Choroid plexus epithelial cell (primary cell): ENCODE measurements around the gene CREG1.

ENCODE experiments used
- DNase-seq: peaks from one replicate; pipeline ENCODE4 v3.0.0-alpha.2; 2010; ENCODE audit warnings: low read depth
- H3K4me3 ChIP-seq: 2 replicates; pipeline ENCODE4 v1.5.1; 2011; ENCODE audit warnings: low read depth, mild to moderate bottlenecking, control low read depth, low read length, moderate library complexity
- CTCF ChIP-seq: conservative IDR thresholded peaks from 2 replicates; pipeline ENCODE4 v1.5.1; 2011; ENCODE audit warnings: low read depth, mild to moderate bottlenecking, control low read depth, inconsistent platforms, low read length, moderate library complexity

Gene CREG1

GRCh38 chr1:167507719-167508118 is 45.8 kb downstream of the CREG1 start:
- TF ChIP-seq CTCF = no peak
- no peak for DNase-seq
- no peak overlapping the region for H3K4me3 ChIP-seq

DNA sequence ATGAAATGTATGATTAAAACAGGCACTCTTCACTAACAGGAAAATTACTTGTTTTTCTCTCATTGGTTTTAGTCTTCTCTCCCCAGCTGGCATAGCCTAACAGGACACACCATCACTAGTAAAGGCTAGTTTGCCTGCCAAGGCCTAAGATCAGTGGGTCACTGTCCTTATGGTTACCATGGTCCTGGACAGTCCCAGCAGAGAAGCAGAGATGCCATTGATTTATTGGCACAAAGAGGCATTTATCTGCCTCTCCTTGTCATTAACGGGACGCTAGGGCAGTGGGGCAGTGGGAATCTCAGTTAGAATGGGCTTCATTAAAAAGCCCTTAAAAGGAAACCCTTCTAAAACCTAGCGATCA is 49.1 kb downstream of the CREG1 start:
- no peak overlapping the region for H3K4me3 ChIP-seq
- TF ChIP-seq CTCF = no peak
- DNase-seq = no peak

DNA sequence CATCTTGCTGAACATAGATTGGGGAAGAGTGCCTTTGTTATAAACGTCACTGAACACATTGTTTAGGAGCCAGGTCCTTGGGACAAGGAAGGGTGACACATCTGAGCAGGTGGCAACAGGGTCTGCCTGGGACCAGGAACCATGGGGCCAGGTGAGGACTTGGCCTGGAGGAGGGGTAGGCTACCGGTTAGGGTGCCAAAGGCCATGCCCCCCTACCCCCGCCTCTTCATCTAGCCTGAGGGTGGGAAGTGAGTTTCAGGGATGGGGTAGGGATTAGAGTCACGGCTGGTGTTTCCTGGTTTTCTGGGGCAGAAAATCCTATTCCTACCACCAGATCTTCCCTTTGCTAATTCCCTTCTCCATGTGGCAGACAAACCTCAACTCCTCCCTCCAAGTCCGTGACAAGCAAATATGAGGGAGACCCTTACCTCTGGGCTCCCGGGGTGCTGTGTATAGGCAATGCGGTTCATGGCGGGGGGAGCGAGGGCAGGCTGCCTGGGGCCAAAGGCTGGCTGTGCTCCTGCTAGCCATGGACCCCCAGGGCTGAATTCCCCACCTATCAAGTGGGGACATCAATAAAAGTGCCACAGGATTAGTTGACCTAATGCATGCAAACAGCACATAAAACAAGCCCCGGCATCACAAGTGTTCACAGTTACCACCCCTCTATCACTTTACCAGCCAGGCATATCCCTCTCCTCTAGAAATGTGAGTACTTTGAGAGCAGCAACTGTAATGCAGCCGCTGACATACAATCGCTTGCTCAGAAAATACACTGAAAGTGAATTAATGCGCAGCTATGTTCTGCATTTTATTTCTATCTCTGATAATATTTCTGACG is 49.7 kb downstream of the CREG1 start:
- H3K4me3 ChIP-seq = no peak overlapping the region
- TF ChIP-seq CTCF = no peak
- no peak for DNase-seq

GRCh38 chr1:167502719-167503462 is 50.7 kb downstream of the CREG1 start:
- H3K4me3 ChIP-seq = no peak overlapping the region
- no peak for TF ChIP-seq CTCF
- no peak for DNase-seq

- DNase-seq = no peak
- no peak for TF ChIP-seq CTCF
- H3K4me3 ChIP-seq = no peak overlapping the region
Observed at GRCh38 chr1:167502192-167502551, 51.4 kb downstream of the CREG1 start.

DNA sequence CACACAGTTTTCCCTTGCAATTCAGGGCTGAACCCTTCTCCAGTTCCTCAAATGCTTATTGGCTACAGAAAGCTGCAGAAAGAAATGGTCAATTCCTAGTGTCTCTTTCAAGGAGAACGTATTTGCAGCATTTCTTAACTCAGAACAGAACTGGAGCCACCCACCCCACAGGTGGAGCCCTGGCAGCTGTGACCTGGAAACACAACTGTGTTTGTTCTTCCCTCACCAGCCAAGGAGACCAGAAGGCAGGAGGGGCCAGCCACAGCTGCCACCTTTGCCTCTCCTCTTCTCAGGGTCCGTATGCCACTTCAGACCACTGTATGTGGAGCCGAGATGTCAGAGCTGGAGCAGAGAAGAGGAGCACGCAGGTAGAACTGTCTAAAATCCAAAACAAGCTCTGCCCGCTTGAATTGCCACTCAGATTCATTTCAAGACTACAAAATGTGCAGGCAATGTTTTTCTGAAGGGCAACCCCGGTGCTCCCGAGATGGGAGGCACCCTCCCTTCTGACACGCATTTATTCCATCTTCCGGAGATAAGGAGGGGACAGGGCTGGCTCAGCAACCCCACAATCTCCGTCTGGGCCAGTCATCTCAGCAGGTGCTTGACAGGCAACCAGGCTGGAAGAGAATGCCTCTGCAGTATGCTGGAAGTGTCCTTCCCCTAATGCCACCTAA is 51.9 kb downstream of the CREG1 start:
- no peak overlapping the region for H3K4me3 ChIP-seq
- no peak for DNase-seq
- no peak for TF ChIP-seq CTCF
